Cardiac fibroblast (primary cell): ENCODE measurements around the gene GDPD5.
"Not testable (repeated sequence)": the region's sequence is repeated elsewhere in the genome, so short reads cannot be mapped to it uniquely, and the experiment has no call there.

Experiments
- DNase-seq, 2 donors: peaks; one replicate each; pipeline versions ENCODE4 v3.0.0 to v3.0.0-alpha.2; 2010; ENCODE audit warnings: low read depth in 2 of 2
- H3K4me3 ChIP-seq, 2 donors: replicated peaks in 1 of 2; 1 replicate in 1 of 2; 2 replicates in 1 of 2; pipeline ENCODE4 v1.5.1; 2011; ENCODE audit warnings: low read depth in 2 of 2, low read length in 2 of 2, mild to moderate bottlenecking in 2 of 2, moderate library complexity in 1 of 2
- TF ChIP-seq, protein P1 (sequence below): IDR thresholded peaks from one replicate; pipeline ENCODE4 v1.5.1; 2011; ENCODE audit warnings: low read depth, mild to moderate bottlenecking, low read length, inconsistent platforms

Gene GDPD5

DNA sequence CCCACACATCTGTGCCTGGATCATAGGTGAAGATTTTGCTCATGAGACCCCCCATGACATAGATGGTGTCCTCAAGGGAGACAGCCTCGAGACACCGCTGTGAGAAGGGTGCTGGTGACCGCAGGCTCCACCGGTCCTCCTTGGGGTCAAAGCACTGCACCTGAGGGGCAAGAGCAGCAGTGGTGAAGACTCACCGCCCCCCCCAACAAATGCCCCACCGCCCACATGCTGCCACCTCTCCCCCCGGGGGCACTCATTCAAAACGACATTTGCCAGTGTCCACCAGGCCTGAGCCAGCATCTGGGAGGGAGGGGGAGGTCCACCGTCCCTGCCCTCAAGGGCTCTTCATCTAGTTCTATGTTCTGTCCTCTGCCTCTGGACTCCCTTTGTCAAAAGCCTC, 102.0 kb downstream of the GDPD5 start:
- TF ChIP-seq, protein P1, sequence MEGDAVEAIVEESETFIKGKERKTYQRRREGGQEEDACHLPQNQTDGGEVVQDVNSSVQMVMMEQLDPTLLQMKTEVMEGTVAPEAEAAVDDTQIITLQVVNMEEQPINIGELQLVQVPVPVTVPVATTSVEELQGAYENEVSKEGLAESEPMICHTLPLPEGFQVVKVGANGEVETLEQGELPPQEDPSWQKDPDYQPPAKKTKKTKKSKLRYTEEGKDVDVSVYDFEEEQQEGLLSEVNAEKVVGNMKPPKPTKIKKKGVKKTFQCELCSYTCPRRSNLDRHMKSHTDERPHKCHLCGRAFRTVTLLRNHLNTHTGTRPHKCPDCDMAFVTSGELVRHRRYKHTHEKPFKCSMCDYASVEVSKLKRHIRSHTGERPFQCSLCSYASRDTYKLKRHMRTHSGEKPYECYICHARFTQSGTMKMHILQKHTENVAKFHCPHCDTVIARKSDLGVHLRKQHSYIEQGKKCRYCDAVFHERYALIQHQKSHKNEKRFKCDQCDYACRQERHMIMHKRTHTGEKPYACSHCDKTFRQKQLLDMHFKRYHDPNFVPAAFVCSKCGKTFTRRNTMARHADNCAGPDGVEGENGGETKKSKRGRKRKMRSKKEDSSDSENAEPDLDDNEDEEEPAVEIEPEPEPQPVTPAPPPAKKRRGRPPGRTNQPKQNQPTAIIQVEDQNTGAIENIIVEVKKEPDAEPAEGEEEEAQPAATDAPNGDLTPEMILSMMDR = no peak
- no peak overlapping the region for H3K4me3 ChIP-seq
- no peak for DNase-seq

- no peak for DNase-seq
- H3K4me3 ChIP-seq = no peak overlapping the region
- TF ChIP-seq, protein P1 = no peak
These were observed 103.2 kb downstream of the GDPD5 start for GRCh38 chr11:75422248-75423231.

- no peak overlapping the region for H3K4me3 ChIP-seq
- TF ChIP-seq, protein P1 = no peak
- DNase-seq = no peak
These were observed 103.9 kb downstream of the GDPD5 start for GRCh38 chr11:75421902-75422247.

GRCh38 chr11:75421035-75421602, 104.6 kb downstream of the GDPD5 start:
- no peak for DNase-seq
- TF ChIP-seq, protein P1 = no peak
- no peak overlapping the region for H3K4me3 ChIP-seq

GRCh38 chr11:75420224-75421034, 105.3 kb downstream of the GDPD5 start:
- no peak overlapping the region for H3K4me3 ChIP-seq
- DNase-seq = no peak
- TF ChIP-seq, protein P1 = no peak

- H3K4me3 ChIP-seq = no peak overlapping the region
- DNase-seq = no peak
- TF ChIP-seq, protein P1 = no peak
These were observed 111.9 kb downstream of the GDPD5 start for GRCh38 chr11:75413864-75414263.

GRCh38 chr11:75413146-75413545, 112.6 kb downstream of the GDPD5 start:
- H3K4me3 ChIP-seq, DNase-seq: not testable (repeated sequence)

DNA sequence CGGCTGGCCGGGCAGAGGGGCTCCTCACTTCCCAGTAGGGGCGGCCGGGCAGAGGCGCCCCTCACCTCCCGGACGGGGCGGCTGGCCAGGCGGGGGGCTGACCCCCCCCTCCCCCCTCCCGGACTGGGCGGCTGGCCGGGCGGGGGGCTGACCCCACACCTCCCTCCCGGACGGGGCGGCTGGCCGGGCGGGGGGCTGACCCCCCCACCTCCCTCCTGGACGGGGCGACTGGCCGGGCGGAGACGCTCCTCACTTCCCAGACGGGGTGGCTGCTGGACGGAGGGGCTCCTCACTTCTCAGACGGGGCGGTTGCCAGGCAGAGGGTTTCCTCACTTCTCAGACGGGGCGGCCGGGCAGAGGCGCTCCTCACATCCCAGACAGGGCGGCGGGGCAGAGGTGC, 115.8 kb downstream of the GDPD5 start:
- not testable (repeated sequence) for DNase-seq, H3K4me3 ChIP-seq
